ENCODE data around the gene ZNF841.

DNA sequence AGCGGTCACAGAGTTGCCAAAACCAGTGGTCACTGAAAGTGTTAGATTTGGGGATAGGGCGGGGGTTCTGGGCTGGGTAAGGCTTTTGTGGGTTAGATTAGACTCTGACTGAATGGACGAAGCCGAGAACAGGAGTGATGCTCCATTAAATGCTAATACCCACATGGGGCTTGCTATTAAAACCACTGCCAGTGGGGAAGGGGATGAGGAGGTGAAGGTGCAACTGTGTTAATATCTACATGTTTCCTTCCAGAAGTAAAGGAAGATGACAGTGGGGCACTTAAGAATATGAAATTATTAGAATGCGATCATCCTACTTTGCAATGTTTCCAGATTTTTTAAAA, 66.8 kb downstream of the ZNF841 start:
- TF ChIP-seq YY1 (IDR thresholded peaks at IDR 0.05; ENCODE audit: insufficient read depth, insufficient read length) = no peak
- no peak for TF ChIP-seq ZNF274 (IDR thresholded peaks at IDR 0.05; ENCODE audit: low read depth, low read length)
- TF ChIP-seq SUZ12 (IDR thresholded peaks at IDR 0.05; ENCODE audit: extremely low read depth, insufficient read depth, insufficient read length) = no peak

All from NT2/D1 (cell line).